IMR-90 (cell line): ENCODE measurements around the gene SH3BP2.

Experiments
- BHLHE40 ChIP-seq: fragments of 150-350 bp; IDR thresholded peaks from 2 replicates; pipeline ENCODE4 v1.6.1; 2016; ENCODE audit warnings: mild to moderate bottlenecking, low read depth, low read length
- CEBPB ChIP-seq: IDR thresholded peaks from 2 replicates; pipeline ENCODE4 v1.6.1; 2012; ENCODE audit warnings: low read depth, low read length, improper control_type of control experiment
- FOS ChIP-seq: fragments of 150-350 bp; IDR thresholded peaks from 2 replicates; pipeline ENCODE4 v1.6.1; 2016; ENCODE audit warnings: low read depth, low read length
- MAFK ChIP-seq: IDR thresholded peaks from 2 replicates; pipeline ENCODE4 v1.6.1; 2012; ENCODE audit warnings: low read depth, low read length, improper control_type of control experiment
- MAZ ChIP-seq: IDR thresholded peaks from 2 replicates; pipeline ENCODE4 v1.6.1; 2012; ENCODE audit warnings: low read depth, mild to moderate bottlenecking, low read length, improper control_type of control experiment, moderate library complexity, borderline replicate concordance
- NFE2L2 ChIP-seq: fragments of 150-350 bp; IDR thresholded peaks from 2 replicates; pipeline ENCODE4 v1.6.1; 2016; ENCODE audit warnings: low read depth, mild to moderate bottlenecking, low read length
- POLR2A ChIP-seq: IDR thresholded peaks from 2 replicates; pipeline ENCODE4 v1.6.1; 2012; ENCODE audit warnings: mild to moderate bottlenecking, low read depth, low read length
- RAD21 ChIP-seq: IDR thresholded peaks from 2 replicates; pipeline ENCODE4 v1.6.1; 2012; ENCODE audit warnings: low read length, improper control_type of control experiment
- RFX5 ChIP-seq: IDR thresholded peaks from 2 replicates; pipeline ENCODE4 v1.8.0; 2012; ENCODE audit warnings: low read depth, mild to moderate bottlenecking, low read length, moderate library complexity
- SMC3 ChIP-seq: fragments of 150-350 bp; IDR thresholded peaks from 2 replicates; pipeline ENCODE4 v1.6.1; 2016; ENCODE audit warnings: low read depth, mild to moderate bottlenecking, antibody characterized with exemption, low read length, moderate library complexity
- TF ChIP-seq, protein P1 (sequence below): conservative IDR thresholded peaks from 2 replicates; pipeline ENCODE4 v1.5.1; 2012; ENCODE audit warnings: mild to moderate bottlenecking, low read depth, low read length, improper control_type of control experiment
- TF ChIP-seq, protein P2 (sequence below): fragments of 150-350 bp; IDR thresholded peaks from 2 replicates; pipeline ENCODE4 v1.6.1; 2016; ENCODE audit warnings: low read depth, mild to moderate bottlenecking, low read length, moderate library complexity, borderline replicate concordance
- TF ChIP-seq, protein P3 (sequence below): fragments of 150-350 bp; IDR thresholded peaks from 2 replicates; pipeline ENCODE4 v1.6.1; 2017; ENCODE audit warnings: mild to moderate bottlenecking, antibody characterized with exemption, low read length, low read depth

DNA sequence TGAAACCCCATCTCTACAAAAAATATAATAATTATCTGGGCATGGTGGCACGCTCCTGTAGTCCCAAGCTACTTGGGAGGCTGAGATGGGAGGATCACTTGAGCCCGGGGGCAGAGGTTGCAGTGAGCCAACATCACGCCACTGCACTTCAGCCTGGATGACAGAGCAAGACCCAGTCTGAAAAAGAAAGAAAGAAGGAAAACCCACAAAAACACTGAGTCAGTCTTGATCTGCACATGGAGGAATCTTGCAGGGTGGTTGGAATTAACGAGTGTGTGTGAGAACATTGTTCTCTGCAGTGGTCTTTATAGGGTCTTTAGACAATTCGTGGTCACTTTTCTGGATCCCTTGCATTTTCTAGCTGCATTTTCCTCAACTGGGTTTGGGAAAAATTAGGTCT lies 74.0 kb downstream of the SH3BP2 start:
- TF ChIP-seq, protein P1, sequence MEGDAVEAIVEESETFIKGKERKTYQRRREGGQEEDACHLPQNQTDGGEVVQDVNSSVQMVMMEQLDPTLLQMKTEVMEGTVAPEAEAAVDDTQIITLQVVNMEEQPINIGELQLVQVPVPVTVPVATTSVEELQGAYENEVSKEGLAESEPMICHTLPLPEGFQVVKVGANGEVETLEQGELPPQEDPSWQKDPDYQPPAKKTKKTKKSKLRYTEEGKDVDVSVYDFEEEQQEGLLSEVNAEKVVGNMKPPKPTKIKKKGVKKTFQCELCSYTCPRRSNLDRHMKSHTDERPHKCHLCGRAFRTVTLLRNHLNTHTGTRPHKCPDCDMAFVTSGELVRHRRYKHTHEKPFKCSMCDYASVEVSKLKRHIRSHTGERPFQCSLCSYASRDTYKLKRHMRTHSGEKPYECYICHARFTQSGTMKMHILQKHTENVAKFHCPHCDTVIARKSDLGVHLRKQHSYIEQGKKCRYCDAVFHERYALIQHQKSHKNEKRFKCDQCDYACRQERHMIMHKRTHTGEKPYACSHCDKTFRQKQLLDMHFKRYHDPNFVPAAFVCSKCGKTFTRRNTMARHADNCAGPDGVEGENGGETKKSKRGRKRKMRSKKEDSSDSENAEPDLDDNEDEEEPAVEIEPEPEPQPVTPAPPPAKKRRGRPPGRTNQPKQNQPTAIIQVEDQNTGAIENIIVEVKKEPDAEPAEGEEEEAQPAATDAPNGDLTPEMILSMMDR: no peak
- TF ChIP-seq, protein P2, sequence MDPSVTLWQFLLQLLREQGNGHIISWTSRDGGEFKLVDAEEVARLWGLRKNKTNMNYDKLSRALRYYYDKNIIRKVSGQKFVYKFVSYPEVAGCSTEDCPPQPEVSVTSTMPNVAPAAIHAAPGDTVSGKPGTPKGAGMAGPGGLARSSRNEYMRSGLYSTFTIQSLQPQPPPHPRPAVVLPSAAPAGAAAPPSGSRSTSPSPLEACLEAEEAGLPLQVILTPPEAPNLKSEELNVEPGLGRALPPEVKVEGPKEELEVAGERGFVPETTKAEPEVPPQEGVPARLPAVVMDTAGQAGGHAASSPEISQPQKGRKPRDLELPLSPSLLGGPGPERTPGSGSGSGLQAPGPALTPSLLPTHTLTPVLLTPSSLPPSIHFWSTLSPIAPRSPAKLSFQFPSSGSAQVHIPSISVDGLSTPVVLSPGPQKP: no peak
- TF ChIP-seq POLR2A (no peak), FOS (no peak), MAZ (no peak), BHLHE40 (no peak), RAD21 (no peak), CEBPB (no peak), NFE2L2 (no peak), RFX5 (no peak), MAFK (no peak), SMC3 (no peak)
- TF ChIP-seq, protein P3, sequence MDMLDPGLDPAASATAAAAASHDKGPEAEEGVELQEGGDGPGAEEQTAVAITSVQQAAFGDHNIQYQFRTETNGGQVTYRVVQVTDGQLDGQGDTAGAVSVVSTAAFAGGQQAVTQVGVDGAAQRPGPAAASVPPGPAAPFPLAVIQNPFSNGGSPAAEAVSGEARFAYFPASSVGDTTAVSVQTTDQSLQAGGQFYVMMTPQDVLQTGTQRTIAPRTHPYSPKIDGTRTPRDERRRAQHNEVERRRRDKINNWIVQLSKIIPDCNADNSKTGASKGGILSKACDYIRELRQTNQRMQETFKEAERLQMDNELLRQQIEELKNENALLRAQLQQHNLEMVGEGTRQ: no peak
